GM18517 (cell line): ENCODE data around the gene MMP28.

ENCODE experiments used
- ATAC-seq: cut with Tn5 transposase; IDR thresholded peaks from one replicate; pipeline ENCODE4 v1.9.1; 2021; ENCODE audit warnings: mild to moderate bottlenecking, moderate library complexity; ENCODE audit not compliant: unreplicated experiment

Gene MMP28, protein sequence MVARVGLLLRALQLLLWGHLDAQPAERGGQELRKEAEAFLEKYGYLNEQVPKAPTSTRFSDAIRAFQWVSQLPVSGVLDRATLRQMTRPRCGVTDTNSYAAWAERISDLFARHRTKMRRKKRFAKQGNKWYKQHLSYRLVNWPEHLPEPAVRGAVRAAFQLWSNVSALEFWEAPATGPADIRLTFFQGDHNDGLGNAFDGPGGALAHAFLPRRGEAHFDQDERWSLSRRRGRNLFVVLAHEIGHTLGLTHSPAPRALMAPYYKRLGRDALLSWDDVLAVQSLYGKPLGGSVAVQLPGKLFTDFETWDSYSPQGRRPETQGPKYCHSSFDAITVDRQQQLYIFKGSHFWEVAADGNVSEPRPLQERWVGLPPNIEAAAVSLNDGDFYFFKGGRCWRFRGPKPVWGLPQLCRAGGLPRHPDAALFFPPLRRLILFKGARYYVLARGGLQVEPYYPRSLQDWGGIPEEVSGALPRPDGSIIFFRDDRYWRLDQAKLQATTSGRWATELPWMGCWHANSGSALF

DNA sequence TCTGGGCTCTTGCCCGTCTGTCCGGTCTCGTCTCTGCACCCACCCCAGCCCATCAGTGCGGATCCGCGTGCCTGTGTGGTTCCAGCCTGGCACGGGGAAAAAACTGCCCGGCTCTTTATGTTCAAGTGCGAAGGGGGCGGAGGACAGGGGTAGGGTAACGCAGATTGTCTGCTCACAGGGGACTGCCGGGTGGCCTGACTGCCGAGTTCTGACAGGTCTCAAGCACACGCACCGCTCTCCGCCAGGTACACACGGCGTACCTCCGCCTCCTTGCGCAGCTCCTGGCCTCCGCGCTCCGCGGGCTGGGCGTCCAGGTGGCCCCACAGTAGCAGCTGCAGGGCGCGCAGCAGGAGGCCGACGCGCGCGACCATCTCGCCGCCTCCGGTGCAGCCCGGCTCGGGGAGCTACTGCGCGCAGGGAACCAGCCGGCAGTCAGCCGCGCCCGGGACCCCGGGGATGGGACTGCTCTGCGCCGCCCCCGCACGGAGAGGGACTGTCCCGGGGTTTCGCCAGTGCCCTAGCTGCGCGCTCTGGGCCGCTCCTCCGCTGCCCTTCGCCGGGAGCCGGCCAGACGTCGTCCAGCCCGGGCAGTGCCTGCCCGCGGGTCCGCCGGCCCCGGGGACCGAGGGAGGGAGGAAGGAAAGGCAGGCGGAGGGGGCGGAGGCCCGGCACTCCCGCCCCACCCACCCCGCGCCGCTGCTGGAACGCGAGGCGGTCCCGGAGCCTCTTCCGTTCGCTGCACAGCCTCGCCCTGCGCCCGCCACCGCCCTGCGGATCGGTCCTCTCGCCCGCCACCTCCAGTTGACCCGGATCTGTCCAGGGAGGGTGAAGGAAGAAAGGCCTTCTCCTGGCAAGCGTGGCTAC lies at the start of gene MMP28:
TSS of gene MMP28 (minus strand) at position 635 of the 864 bp plus-strand sequence. CDS start at position 371, 264 bp downstream.
- no peak for ATAC-seq

DNA sequence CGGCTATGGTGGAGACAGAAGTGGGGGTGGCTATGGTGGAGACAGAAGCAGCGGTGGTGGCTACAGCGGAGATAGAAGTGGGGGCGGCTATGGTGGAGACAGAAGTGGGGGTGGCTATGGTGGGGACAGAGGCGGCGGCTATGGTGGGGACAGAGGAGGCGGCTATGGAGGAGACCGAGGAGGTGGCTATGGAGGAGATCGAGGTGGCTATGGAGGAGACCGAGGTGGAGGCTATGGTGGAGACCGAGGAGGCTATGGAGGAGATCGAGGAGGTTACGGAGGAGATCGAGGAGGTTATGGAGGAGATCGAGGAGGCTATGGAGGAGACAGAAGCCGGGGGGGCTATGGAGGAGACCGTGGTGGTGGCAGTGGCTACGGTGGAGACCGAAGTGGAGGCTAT lies 49.1 kb upstream of the MMP28 start:
- ATAC-seq: no peak

DNA sequence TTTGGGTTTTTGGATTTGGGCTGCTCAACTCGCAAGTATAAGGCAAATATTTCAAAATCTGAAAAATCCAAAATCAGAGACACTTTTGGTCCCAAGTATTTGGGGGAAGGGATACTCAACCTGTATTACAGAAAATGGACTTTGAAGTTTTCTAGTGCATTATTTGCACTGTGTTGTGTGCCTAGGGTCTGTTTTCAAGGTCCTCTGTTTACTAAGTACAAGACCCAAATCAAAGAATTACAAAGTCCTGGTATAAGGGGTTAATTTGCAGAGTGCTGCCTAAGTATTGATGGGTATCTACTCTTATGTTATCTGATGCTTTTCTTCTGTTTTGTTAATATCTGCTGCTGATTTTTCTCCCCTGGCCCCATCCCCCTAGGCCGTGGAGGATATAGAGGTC lies 48.3 kb upstream of the MMP28 start:
- ATAC-seq: no peak

DNA sequence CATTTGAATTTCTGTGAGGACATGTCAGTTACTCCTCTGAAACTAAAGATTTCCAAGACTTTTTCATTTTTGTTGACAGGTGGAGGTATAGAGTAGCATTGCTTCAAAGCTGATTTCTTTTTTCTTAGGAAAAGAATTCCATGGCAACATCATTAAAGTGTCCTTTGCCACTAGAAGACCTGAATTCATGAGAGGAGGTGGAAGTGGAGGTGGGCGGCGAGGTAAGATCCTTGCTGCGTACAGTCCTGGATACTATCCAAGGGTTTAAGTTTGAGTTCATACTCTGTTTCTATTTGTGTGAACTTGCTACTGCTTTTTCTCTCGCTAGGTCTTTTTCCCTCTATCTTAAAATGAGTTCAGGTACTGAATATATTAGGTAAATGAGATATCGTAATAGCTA lies 46.8 kb upstream of the MMP28 start:
- ATAC-seq: no peak

DNA sequence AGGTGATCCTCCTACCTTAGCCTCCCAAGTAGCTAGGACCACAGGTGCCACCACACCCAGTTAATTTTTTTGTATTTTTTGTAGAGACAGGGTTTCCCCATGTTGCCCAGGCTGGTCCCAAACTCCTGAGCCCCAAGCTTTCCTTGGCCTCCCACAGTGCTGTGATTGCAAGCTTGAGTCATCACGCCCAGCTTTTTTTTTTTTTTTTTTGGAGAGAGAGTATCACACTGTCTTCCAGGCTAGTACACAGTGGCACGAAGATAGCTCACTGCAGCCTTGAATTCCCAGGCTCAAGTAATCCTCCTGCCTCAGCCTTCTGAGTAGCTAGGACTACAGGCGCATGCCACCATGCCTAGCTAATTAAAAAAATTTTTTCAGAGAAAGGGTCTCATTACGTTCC lies 46.1 kb upstream of the MMP28 start:
- ATAC-seq: no peak

DNA sequence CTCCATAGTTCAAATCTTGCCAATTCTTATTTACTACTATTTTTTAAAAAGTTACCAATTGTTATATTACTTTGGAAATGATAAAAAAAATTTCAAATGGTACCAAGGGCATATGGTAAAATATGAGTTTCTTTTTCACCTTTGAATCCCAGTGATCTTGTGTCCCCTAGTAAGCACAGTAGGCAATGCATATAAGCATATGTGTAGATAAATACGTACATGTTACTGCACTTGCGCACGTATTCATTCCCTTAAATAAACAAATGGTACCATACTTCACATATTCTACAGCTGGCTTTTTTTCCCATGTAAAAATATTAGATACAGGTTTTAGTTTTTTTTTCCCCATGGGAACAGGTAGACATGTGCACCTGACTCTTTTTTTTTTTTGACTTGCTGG lies 45.7 kb upstream of the MMP28 start:
- ATAC-seq: no peak

DNA sequence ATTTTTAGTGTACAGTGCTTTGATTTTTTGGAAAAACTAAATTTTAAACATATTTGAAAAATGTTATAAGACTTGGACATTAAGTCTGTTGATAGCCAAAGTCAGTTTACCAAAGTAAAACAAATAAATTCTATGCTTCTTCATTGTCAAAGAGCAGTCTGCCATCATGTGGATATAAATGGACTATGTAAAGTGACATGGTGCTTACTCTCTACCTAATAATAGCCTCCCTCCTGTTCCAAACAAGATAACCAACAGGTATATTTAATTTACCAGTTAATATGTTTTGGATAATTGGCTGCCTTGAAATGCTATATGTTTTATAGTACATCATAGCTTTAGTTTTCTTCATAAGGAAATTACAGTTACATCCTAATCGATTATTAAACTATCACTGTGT lies 29.8 kb upstream of the MMP28 start:
- no peak for ATAC-seq

DNA sequence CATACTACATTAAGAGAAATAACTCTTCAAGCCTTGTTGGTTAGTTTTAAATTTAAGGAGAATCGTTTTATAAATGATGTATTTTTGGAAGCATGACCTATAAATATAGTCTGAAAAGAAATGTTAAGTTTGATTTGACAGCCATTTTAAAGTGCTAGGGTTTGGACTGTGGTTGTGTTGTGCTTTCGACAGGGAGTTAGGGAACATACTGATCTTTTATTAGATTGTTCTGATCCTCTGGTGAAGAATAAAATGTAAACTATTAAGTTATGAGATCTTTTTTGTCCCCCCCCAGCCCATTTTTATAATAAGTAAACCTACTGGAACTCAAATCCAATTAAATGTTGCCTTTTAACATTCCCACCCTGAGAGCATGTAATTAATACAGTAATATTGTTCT lies 25.9 kb upstream of the MMP28 start:
- ATAC-seq: no peak

DNA sequence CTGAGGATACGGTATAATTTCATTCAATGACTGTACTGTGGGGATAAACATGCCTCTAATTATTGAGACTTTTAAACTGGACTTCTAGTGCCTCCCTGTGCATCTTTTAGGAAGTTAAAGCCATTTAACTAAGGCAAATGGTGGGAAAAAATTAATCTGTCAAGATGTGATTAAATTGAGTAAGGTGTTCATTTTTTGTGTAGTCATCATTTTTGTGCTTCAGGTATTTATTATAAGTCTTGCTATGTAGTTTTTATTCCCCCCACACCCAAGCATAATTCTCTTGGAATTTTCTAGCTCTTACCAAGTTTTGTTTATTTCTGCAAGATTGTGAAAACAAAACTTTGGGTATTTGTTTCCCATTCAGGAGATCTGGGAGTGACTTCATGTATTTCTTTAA lies 24.0 kb upstream of the MMP28 start:
- ATAC-seq: no peak

DNA sequence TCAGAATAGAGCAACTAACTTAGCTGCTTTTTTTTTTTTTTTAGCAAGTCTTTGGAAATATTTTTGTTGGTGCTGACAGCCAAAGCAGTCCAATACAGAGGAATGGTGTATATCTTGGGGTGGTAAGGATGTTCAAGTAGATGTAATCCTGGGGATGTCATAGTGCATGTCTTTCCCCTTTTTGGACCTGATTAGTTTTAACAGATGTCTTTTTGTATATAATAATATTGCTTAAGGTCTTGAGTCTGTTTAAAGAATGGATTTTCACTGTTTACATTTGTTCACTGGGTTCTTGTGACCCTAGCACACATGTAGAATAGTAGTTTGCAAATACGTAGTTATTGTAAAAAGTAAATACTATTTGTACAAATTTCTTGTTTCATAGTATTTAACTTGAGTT lies 21.8 kb upstream of the MMP28 start:
- no peak for ATAC-seq

DNA sequence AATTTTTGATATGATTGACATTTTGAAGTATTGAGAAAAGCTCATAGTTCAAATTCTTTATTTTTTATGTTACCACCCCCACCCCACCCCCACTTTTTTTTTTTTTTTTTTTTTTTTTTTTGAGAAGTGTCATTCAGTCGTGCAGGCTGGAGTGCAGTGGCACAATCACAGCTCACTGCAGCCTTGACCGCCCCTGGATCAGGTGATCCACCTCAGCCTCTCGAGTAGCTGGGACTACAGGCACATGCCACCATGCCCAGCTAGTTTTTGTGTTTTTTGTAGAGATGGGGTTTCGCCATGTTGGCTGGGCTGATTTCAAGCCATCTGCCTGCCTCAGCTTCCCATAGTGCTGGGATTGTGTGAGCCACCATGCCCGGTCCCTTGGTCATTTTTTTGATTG lies 21.3 kb upstream of the MMP28 start:
- ATAC-seq: no peak

DNA sequence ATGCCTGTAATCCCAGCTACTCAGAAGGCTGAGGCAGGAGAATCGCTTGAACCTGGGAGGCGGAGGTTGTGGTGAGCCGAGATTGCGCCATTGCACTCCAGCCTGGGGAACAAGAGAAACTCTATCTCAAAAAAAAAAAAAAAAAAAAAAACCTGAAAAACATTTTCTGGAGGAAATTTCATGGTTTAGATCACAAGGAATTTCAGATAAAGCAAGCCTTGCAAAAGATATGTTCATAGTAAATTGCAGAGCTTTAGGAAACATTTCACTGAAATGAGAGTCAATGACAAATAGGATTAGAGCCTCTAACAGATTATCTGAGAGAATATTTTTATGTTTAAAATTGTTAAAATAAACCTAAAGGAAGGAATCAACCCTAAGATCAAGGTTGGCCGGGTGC lies 17.0 kb upstream of the MMP28 start:
- ATAC-seq: no peak

DNA sequence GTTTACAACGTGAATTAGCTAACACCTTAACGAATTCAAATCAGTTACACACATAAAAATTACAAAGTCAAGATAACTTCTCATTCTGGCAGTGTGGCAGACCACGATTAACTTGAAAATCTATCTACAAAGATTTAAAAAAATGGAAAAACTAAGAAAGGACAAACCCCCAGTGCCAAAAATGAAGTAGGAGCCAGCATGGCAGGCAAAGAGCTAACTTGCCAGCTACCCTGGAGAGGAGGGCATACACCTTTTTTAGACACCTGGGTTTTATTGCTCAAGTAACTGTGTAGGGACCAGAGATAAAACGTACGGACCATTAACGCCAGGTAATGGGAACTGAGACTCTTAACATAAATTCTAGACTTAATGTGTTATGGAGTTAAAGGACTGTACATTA lies 16.3 kb upstream of the MMP28 start:
- no peak for ATAC-seq

DNA sequence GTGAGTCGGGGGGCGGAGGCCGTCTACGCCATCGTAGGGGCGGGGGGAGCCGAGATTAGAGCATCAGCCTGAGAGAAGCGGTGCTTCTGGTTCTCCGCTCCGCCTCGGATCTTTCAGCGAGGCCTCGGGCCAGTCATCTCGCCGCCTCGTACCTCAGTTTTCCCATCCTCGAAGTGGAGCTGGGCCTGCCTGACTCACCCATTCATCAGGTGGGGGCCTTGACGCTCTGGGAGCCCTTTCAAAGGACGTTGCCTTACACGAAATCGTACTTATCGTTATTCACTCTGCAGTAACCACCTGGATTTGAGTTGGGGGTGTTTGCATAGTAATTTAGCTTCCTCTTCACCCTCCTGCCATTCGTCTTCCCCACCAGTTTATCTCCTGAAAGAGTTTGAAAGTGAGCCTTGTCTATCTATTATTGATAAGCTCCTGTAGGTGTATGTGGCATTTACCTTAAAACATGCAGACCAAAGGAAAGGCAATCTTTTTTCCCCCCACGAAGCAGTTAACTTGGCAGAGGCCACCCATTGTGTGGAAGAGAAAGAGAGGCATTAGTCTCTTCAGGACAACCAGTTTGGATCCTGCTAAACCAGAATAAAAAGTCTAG lies 14.5 kb upstream of the MMP28 start:
- ATAC-seq: no peak

DNA sequence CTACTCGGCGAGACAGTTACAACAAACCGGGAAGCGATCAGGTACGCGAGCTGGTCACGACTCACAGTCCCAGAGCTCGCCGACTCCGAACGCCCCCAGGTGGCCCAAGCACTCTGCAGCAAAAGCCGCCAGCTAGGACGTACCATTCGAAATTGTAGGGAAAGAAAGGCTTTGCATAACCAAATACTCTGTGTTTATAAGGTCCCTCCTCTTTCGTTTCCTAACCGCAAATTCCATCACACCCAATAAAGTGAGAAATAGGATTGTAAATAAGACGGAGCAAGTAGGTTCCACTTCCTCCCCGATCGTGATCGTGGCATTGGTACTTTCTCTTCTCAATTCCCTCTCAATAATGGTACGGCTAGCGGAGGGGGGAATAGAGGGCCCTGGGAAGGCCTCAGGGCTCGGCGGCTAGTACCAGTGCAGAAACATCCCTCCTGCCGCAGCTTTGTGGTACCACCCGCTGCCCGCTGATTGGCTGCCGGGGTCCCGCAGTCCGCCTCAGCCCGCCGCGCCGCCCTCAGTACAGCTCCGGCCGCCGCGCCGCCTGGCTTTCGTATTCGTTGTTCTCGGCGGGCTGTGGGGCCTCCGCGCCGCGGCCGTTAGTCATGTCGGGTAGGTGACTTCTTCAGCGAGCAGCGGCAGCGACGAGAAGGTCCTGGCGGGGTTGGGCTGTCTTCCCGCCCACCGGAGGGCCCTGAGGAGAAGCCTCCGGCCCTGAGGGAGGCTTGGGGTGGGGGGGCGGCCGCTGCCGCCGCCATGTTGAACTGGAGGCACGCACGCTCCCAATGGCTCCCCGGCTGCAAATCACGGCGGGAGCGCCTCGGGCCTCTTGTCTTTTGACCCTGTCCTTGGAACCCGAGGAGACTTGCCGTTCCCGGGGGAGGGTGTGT lies 13.8 kb upstream of the MMP28 start, which contains the start of gene TAF15:
TSS of gene TAF15 (plus strand) at position 523 of the 893 bp plus-strand sequence. CDS start at position 609, 86 bp downstream.
- peak; percentile 89 for ATAC-seq

DNA sequence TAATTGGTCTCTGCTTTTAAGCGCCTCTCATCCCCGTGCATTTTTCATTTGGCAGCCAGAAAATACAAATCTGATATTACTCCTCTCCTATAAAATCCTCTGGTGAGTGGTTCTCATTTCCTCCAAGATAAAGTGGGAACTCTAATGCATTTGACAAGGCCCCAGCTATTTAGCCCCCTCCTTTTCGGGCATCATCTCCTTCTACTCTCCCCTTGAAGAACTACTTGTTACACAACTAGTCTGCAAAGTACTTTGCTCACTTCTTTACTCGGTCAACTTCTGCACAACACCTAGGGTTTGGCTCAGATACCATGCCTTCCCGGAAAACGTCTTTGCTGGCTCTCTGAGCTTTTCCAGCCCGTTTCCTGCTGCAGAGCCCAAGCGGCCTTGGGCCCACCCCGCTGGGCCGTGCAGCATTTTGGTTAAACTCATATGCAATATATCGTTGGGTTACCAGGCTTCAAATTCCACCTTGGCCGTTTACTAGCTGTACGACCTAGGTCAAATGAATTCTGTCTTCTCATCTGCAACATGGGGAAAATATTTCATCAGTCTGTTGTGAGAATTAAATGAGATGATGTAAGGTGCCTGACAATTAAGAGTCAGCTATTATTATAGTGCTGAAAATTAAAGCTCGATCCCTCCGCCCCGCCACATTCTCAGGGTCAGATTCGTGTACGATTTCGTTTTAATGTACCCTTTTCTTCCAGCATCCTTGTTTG lies 13.0 kb upstream of the MMP28 start:
- no peak for ATAC-seq

DNA sequence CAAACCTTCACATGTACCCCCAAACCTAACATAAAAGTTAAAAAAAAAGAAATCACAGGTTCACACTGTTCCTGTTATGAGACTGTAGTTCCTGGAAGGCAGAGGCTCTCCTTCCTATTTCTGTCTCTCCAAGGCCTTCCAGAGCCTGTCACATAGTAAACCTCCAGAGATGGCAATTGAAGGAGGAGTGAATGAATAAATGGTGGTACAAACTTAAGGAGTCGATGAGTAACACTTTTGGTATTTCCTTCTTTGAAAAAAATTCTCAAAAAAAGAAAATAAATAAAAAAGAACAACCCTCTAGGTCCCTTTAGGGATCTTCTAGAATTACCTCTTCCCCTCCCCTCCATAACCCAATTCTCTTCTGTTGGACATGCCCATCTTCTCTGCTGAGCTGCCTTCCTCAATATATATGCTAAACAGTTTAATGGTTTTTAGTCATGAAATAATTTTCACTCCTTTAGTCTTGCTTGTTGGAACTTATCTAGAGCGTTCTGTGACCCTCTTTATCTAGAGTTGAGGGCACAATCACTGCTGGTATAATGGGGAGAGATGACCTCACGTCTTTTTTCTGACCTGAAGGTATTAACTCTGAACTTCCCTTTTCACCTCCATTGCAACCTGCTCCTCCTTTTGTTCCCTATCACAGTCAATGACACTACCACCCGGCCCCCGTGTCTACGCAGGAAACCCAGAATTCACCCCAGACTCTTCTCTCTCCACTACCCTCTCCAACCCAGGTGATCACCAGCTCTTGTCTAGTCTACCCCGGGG lies 12.1 kb upstream of the MMP28 start:
- no peak for ATAC-seq

DNA sequence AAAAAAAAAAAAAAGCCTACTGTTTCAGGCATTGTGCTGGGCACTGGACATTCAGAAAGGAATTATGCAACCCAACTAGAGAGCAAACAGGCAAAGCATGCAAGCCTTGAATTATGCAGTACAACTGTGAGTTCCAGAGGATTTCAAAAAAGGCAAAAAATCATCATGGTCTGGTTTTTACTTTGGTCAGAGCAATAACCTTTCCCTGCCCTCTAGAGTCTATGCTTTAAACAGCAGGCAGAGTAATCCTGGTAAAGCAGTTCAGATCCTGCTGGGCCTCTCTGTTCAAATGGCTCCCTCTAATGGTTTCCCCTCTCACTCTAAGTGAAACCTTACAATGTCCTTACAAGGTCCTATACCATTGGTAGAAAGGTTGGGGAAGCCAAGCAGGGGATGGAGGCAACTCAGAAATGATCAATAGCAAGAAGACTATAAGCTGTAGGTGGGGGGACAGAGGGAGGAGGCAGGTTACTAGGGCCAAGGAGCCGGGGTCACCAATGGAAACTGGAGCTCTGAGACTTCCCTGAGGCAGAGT lies 9.3 kb upstream of the MMP28 start:
- ATAC-seq: no peak
